ENCODE results near the gene ZFP36. TPM values are rescaled to one million over a fixed set of nuclear protein-coding genes. Genes with fewer than 3 reads are reported as not detected.

ZFP36 gene
- total RNA-seq, 2 donors from 2014 or later, result 67.4 to 265 TPM

GRCh38 chr19:39397360-39398296 is 9.0 kb upstream of the ZFP36 start:
- Mint-ChIP-seq H3K27me3 (no peaks in the 10 kb centered on the region), H3K9me3 (no peaks in the 10 kb centered on the region), H3K4me1 (peaks cover 31% of the 10 kb centered on the region), H3K4me3 (peak overlapping the region; percentile 91), H3K27ac (peak overlapping the region; percentile 94), H3K36me3 (ENCODE audit: low read depth) (peaks cover 66% of the 10 kb centered on the region)
- peak; percentile 50 for ATAC-seq (replicated peaks)

GRCh38 chr19:39398297-39398864 is 8.3 kb upstream of the ZFP36 start:
- Mint-ChIP-seq H3K27ac (peak overlapping the region; percentile 94), H3K4me3 (peak overlapping the region; percentile 91), H3K4me1 (peaks cover 31% of the 10 kb centered on the region), H3K27me3 (no peaks in the 10 kb centered on the region), H3K9me3 (no peaks in the 10 kb centered on the region), H3K36me3 (ENCODE audit: low read depth) (peaks cover 63% of the 10 kb centered on the region)
- ATAC-seq (replicated peaks), result peak; percentile 30

- H3K27me3 Mint-ChIP-seq, result no peaks in the 10 kb centered on the region
- peak overlapping the region; percentile 94 for H3K27ac Mint-ChIP-seq
- peaks cover 53% of the 10 kb centered on the region for H3K36me3 Mint-ChIP-seq (ENCODE audit: low read depth)
- H3K4me1 Mint-ChIP-seq, result peaks cover 31% of the 10 kb centered on the region
- no peak for ATAC-seq (replicated peaks)
- H3K4me3 Mint-ChIP-seq, result peak overlapping the region; percentile 91
- no peaks in the 10 kb centered on the region for H3K9me3 Mint-ChIP-seq
Observed at GRCh38 chr19:39399668-39400050, 7.0 kb upstream of the ZFP36 start.

DNA sequence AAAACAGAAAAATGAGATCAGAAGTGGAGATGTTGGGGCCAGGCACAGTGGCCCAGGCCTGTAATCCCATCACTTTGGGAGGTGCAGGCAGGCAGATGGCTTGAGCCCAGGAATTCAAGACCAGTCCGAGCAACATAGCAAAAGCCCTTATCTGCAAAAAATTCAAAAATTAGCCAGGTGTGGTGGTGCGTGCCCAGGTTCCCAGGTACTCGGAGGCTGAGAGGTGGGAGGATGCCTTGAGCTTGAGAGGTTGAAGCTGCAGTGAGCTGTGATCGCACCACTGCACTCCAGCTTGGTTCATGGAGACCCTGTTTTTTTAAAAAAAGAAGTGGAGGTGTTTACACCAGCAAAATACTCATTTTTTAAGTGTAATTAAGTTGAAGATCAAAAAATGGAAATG is 6.6 kb upstream of the ZFP36 start:
- Mint-ChIP-seq H3K27me3 (no peaks in the 10 kb centered on the region), H3K27ac (peak overlapping the region; percentile 94), H3K4me3 (peak overlapping the region; percentile 91), H3K4me1 (peaks cover 31% of the 10 kb centered on the region), H3K9me3 (no peaks in the 10 kb centered on the region), H3K36me3 (ENCODE audit: low read depth) (peaks cover 48% of the 10 kb centered on the region)
- no peak for ATAC-seq (replicated peaks)

DNA sequence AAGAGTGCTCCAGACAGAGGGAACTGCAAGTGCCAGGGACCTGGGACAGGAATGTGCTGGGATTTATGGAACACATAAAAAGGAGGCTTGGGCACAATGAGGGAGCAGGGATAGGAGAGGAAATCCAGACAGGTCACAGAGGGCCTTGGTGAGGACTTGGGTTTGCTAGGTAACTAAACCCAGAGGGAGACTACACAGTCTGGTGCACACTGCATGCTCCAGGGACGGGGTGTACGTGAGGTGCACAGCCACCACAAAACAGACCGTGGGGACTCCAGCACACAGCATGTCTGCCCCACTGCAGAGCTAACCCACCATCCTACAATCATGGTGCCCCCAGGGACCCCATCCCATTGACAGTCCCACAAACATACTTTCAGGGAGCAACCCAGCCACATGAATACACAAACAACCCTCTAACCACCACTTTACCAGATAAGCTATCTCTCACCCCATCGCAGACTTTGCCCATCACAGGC is 5.5 kb upstream of the ZFP36 start:
- Mint-ChIP-seq H3K27me3 (no peaks in the 10 kb centered on the region), H3K9me3 (no peaks in the 10 kb centered on the region), H3K4me3 (peak overlapping the region; percentile 91), H3K36me3 (ENCODE audit: low read depth) (peaks cover 41% of the 10 kb centered on the region), H3K4me1 (peaks cover 33% of the 10 kb centered on the region), H3K27ac (peak overlapping the region; percentile 91)
- ATAC-seq (replicated peaks), result peak; percentile 8

DNA sequence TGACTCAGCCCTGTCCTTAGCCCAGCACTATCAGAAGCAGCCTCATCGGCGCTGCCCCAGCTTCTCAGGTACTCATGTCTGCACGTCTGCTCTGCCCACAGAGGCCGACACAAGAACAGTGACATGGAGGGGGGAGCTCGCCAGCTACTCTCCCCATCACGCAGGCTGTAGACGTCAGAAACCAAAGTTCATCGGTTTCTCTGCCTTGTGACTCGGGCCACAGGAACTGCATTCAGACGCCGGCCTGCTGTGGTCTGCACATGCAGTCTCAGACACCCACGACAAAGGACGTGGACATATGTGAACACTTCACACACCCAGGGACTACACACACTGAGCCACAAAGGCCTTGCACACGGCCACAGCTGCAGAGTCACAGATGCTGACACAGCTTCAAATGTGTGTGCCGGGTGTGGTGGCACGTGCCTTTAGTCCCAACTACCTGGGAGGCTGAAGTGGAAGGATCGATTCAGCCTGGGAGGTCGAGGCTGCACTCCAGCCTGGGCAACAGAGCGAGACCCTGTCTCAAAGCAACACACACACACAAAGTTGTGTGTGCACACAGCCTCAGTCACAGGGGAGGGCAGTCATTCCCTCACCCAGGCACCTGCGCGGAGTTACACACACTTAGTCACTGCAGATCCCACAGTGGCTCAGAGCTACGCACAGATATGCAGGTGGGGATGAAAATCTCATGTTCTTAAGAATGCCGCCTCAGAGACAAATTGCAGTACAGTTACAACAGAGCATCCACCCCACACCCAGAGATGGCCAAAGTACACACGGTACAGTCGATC is 4.9 kb upstream of the ZFP36 start:
- H3K27me3 Mint-ChIP-seq, result no peaks in the 10 kb centered on the region
- H3K9me3 Mint-ChIP-seq, result no peaks in the 10 kb centered on the region
- H3K4me3 Mint-ChIP-seq, result peak overlapping the region; percentile 91
- peaks cover 37% of the 10 kb centered on the region for H3K4me1 Mint-ChIP-seq
- peak; percentile 71 for ATAC-seq (replicated peaks)
- H3K36me3 Mint-ChIP-seq (ENCODE audit: low read depth), result peaks cover 46% of the 10 kb centered on the region
- peak overlapping the region; percentile 91 for H3K27ac Mint-ChIP-seq

GRCh38 chr19:39402346-39403300 is 4.0 kb upstream of the ZFP36 start:
- Mint-ChIP-seq H3K36me3 (ENCODE audit: low read depth) (peaks cover 54% of the 10 kb centered on the region), H3K4me1 (peaks cover 37% of the 10 kb centered on the region), H3K9me3 (no peaks in the 10 kb centered on the region), H3K4me3 (peak overlapping the region; percentile 91), H3K27ac (peak overlapping the region; percentile 91), H3K27me3 (no peaks in the 10 kb centered on the region)
- ATAC-seq (replicated peaks), result peak; percentile 9

DNA sequence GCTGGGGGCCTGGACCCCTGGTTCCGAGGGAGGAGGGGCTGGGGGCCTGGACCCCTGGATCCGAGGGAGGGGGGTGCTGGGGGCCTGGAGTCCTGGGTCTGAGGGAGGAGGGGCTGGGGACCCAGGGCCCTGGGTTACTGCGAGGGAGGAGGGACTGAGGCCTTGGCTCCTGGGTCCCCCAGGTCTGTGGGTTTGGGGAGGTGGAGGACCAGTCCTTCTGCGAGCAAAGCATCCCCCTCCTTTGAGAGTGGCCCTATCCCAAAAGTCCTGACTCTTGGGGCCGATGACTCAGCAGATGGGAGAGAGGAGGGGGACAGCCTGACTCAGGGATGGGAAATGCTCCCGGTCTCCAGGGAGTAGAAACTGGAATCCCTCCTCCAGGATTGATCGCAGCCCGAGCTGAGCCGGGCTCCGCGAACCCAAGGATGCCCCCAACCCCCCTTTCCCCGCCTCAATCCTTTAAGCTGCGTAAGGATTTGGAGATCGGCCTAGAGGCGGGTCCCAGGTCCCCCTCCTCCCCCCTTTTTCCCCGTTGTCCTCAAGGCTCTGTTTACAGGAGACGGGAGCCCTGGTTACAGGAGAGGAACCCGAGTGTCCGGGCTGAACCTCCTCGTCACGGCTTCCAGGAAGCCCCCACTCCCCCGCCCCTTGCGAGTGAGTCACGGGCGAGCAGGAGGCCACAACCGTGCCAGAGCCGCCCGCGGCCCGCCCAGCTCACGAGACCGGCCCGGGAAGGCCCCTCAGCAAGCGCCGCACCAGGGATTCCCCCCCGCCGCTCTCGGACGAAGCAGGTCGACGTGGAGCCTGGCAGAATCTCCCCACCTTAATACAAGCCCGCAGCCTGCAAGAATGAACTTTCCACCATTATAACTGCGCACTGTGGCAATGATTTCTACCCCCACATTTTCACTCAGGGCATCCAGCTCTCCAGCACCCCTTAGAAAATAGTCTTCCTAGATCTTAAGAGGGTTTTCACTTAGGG is 3.0 kb upstream of the ZFP36 start:
- H3K27me3 Mint-ChIP-seq, result no peaks in the 10 kb centered on the region
- no peaks in the 10 kb centered on the region for H3K9me3 Mint-ChIP-seq
- H3K36me3 Mint-ChIP-seq (ENCODE audit: low read depth), result peaks cover 58% of the 10 kb centered on the region
- H3K4me1 Mint-ChIP-seq, result peaks cover 31% of the 10 kb centered on the region
- ATAC-seq (replicated peaks), result peak; percentile 39
- H3K4me3 Mint-ChIP-seq, result peak overlapping the region; percentile 91
- H3K27ac Mint-ChIP-seq, result peak overlapping the region; percentile 91

DNA sequence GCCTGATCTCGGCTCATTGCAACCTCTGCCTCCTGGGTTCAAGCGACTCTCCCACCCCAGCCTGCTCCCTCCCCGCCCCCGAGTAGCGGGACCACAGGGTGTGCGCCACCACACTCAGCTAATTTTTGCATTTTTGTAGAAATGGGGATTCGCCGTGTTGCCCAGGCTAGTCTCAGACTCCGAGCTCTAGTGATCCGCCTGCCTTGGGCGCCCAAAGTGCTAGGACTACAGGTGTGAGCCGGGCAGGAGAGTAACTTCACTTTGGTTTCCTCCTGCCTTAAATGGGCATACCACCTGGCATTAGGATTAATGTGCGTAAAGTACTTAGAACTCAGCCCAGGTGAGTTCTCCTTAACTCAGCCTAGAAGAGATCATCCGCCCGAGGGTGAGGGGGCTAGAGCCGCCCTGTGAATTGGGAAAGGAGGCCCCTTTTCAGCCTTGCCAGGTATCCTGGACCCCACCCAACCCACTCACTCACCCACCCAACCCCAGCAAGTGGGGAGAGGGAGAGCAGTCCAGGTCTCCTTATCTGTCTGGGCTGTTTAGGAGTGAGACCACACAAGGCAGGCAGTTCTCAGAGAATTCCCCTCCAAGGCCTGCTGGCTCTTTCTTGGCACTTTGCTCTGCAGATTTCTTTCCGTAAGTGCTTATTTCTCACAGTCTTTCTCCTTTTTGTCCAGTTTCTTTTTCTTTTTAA is 1.2 kb upstream of the ZFP36 start:
- peaks cover 70% of the 10 kb centered on the region for H3K36me3 Mint-ChIP-seq (ENCODE audit: low read depth)
- H3K4me1 Mint-ChIP-seq, result peaks cover 23% of the 10 kb centered on the region
- H3K4me3 Mint-ChIP-seq, result peak overlapping the region; percentile 91
- H3K27me3 Mint-ChIP-seq, result no peaks in the 10 kb centered on the region
- H3K27ac Mint-ChIP-seq, result peak overlapping the region; percentile 100
- no peaks in the 10 kb centered on the region for H3K9me3 Mint-ChIP-seq
- ATAC-seq (replicated peaks), result no peak

DNA sequence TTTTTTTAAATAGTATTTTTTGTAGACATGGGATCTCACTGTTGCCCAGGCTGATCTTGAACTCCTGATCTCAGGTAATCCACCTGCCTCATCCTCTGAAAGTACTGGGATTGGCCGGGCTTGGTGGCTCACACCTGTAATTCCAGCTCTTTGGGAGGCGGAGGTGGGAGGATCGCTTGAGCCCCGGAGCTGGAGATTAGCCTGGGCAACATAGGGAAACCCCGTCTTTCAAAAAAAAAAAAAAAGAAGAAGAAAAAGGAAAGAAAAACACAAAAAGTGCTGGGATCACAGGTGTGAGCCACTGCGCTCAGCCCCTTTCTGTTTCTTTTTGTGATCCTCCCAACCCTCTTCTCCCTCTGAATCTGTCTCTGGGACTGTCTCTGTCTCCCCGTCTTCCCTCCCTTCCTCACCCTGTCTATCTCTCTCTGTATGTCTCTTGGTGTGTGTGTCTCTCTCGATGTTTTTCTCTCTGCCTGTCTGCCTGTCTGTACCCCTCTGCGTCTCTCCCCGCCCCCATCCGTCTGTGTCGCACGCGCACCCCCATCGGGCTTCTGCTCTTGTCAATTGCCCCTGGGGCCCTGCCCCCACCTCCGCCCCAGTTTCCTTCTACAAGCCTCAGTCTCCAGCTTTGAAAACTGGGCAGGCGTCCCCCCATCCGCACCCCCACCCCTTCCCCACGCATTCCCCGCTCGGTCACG is 540 bp upstream of the ZFP36 start:
- Mint-ChIP-seq H3K27ac (peak overlapping the region; percentile 100), H3K9me3 (no peaks in the 10 kb centered on the region), H3K4me3 (peak overlapping the region; percentile 91), H3K27me3 (no peaks in the 10 kb centered on the region), H3K36me3 (ENCODE audit: low read depth) (peaks cover 73% of the 10 kb centered on the region), H3K4me1 (peaks cover 25% of the 10 kb centered on the region)
- peak; percentile 3 for ATAC-seq (replicated peaks)

DNA sequence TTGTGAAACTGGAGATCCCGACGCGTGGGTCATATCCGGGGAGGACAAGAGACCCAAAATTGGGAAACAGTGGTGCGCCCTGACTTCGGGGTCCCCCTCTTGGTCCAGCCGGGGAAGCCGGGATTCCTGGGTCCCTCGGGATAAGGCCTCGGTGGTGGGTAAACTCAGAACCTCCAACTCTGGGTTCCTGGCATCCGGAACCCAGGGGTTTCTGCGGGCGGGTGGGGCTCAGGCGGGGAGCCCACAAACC is 688 bp downstream of the ZFP36 start:
- H3K36me3 Mint-ChIP-seq (ENCODE audit: low read depth), result peaks cover 73% of the 10 kb centered on the region

More for the DNA sequence above, 688 bp downstream of the ZFP36 start:
- ATAC-seq (replicated peaks), result no peak
- peak overlapping the region; percentile 100 for H3K27ac Mint-ChIP-seq
- peaks cover 25% of the 10 kb centered on the region for H3K4me1 Mint-ChIP-seq
- peak overlapping the region; percentile 91 for H3K4me3 Mint-ChIP-seq
- no peaks in the 10 kb centered on the region for H3K27me3 Mint-ChIP-seq
- H3K9me3 Mint-ChIP-seq, result no peaks in the 10 kb centered on the region

Measured in activated T-helper 17 cell treated with anti-CD3 and anti-CD28 coated beads, Interleukin-2, amount 50 U/mL, for 72 hours (primary cell).